ENCODE data around the gene ARL6IP4.

DNA sequence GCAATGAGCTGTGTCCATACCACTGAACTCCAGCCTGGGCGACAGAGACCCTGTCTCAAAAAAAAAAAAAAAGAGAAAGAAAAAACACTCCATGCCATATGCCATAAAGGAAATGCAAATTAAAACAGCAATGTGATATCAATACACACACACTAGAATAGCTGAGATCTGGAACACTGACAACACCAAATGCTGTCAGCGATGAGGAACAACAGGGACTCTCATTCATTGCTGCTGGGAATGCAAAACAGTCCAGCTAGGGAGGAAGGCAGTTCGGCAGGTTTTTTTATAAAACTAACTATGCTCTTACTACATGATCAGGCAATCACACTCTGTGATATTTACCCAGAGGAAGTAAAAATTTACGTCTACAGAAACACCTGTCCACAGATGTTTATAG lies 10.8 kb upstream of the ARL6IP4 start:
- TF ChIP-seq POLR2AphosphoS5 (IDR thresholded peaks at IDR 0.05; ENCODE audit: low read depth, low read length) (no peak), SIN3A (IDR thresholded peaks at IDR 0.05; ENCODE audit: borderline replicate concordance, insufficient read depth, low read length) (no peak), FOXP2 (optimal IDR thresholded peaks at IDR 0.05; ENCODE audit: borderline replicate concordance, extremely low read depth, extremely low read length, insufficient read depth) (no peak)
- TF ChIP-seq, protein P1, sequence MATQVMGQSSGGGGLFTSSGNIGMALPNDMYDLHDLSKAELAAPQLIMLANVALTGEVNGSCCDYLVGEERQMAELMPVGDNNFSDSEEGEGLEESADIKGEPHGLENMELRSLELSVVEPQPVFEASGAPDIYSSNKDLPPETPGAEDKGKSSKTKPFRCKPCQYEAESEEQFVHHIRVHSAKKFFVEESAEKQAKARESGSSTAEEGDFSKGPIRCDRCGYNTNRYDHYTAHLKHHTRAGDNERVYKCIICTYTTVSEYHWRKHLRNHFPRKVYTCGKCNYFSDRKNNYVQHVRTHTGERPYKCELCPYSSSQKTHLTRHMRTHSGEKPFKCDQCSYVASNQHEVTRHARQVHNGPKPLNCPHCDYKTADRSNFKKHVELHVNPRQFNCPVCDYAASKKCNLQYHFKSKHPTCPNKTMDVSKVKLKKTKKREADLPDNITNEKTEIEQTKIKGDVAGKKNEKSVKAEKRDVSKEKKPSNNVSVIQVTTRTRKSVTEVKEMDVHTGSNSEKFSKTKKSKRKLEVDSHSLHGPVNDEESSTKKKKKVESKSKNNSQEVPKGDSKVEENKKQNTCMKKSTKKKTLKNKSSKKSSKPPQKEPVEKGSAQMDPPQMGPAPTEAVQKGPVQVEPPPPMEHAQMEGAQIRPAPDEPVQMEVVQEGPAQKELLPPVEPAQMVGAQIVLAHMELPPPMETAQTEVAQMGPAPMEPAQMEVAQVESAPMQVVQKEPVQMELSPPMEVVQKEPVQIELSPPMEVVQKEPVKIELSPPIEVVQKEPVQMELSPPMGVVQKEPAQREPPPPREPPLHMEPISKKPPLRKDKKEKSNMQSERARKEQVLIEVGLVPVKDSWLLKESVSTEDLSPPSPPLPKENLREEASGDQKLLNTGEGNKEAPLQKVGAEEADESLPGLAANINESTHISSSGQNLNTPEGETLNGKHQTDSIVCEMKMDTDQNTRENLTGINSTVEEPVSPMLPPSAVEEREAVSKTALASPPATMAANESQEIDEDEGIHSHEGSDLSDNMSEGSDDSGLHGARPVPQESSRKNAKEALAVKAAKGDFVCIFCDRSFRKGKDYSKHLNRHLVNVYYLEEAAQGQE (IDR thresholded peaks at IDR 0.05; ENCODE audit: insufficient read depth in 1 of 2, low read depth in 2 of 2, low read length in 2 of 2) = no peak

All from PFSK-1 (cell line).